HS-27A (cell line): ENCODE data around the gene DRAM1.

ENCODE experiments used
- DNase-seq: peaks from one replicate; pipeline ENCODE4 v3.0.0-alpha.2; 2012; ENCODE audit warnings: low read depth, missing footprints

DRAM1 gene

DNA sequence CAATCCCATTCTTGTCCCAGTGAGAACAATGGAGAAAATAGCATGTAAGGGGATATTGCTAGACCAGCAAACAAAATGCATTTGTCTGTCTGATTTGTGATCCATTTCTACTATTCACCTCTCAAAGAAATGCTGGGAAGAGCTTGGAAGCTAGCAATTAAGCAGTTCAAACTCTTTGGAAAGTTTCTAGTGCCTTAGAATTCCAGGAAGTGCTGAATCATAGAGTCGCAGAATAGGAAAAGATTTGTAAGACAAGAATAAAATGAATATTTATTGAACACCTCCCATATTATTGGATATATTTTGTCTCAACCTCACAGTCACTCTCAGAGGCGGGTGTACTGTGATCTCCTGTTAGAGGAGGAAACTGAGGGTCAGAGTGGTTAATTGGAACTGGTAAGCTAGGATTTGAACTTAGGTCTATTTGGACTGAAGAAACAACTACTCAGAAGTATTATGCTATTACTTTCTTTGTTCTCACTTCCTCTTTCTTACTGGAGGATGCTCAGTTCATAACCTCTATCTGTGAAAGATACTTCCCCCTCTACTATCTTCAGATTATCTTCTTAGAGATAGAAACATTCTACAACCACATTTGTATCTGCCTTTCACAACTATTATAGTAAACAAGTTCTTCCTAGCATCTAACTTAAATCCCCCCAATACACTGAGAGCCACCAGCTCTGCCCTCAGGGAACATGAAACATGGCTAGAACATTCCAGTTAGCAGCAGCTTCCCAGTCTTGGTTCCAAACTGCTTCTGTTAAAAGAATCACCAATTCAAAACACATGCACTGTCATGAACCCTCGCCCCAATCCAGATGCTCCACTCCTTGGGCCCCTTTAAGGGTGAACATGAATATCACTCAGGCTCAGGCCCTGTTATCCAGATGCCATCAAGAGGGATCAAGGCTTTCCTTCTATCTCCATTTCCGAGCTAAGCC is 64.2 kb downstream of the DRAM1 start:
- no peak for DNase-seq

- DNase-seq, result no peak
These were observed 64.8 kb downstream of the DRAM1 start for GRCh38 chr12:101942250-101942605.

GRCh38 chr12:101945369-101946232 is 68.2 kb downstream of the DRAM1 start:
- no peak for DNase-seq

- no peak for DNase-seq
These were observed 68.8 kb downstream of the DRAM1 start for GRCh38 chr12:101946233-101946611.

DNA sequence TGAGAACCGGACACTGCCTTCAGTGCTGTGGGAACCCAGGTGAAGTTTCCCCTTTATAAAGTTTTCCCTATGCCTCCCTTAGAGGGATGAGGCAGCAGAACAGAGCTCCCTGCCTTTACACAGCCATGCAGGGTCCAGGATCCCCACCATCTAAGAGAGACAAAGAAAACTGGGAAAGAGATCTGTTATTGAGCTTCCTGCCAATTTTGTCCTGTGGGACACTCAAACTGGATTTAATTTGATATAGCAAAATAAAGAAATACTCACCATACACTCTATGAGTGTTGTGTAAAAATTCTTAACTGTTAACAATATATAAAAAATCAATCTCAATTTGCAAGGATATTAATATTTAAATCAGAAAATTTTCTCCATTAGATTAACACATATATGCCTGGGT is 69.9 kb downstream of the DRAM1 start:
- DNase-seq, result no peak

DNA sequence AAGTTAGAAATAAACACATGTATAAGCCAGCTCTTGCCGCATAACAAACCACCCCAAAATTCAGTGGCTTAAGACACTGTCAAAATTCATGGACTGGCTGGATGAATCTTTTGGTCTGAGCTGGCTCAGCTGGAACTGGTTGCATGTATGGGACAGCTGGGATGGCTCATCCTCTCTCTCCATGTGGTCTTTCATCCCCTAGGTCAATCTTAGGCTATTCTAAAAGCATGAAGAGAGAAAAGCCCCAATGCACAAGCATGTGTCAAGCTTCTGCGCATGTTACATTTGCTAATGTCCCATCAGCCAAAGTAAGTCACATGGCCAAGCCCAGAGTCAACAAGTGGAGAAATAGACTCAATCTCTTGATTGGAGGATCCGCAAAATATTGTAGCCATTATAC is 71.0 kb downstream of the DRAM1 start:
- no peak for DNase-seq

DNA sequence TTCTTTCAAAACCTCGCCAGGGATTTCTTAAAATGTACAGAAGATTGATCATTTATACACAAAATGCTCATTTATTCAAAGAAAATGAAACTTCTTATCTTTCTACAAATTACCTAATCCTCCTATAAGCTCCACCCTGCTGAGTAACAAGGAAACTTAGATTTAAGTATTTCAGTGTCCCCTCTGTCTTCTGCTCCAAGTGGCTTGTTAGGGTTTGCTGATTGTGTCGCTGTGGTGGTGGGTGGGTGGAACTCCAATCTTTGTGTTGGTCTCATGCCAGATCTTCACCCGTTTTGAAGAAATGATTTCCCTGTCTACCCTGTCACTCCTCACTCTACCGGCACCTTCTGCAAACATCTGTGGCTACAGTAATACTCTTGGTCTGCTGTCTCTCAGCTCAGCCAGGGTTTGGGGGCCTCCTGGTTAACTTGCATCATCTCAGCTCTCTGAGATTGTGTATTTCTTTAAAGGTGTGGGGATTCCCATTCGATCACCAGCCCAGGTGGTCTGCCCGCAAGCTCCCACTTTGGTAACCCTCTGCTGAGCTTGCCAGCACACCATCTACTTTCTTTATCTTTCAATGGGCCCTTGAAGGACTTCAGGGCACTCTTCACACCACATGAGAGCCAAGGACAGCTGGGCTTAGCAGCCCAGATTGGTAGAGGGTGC is 73.8 kb downstream of the DRAM1 start:
- DNase-seq, result no peak

DNA sequence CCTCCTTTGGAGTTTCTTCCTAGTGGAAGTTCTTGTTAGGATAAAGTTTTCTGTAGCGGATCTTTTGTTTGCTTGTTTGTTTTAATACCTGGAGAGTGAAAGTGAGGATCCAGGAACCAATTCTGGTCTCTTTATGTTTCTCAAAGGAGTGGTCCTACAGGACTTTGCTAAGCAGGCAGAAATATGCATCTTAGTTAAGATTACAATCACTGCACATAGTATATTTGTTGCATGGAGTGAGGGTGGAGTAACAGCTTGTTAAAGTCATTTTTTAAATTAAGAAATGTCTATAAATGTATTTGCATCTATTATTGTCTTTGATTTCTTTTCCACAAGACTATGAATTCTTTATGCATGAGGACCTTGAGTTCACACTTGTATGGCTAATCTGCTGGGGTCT is 76.7 kb downstream of the DRAM1 start:
- DNase-seq, result no peak

DNA sequence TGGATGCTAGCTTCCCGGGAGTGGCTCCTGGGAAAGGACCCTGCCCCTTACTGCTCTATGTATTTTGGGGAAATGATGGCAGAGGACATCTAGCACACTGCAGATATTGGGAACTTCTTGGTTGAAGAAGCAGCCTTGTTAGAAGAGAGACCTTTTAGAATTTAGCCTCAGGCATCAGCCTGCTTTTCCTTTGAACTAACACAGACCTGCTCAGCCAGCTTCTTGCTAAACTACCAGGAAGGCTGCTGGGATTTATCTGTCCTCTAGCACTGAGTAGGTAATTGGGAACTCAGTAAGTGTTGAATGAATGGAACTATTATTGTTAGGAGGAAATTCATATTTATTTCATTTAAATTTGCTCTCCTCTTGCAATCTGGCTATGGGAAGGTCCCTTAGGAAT is 77.3 kb downstream of the DRAM1 start:
- no peak for DNase-seq

- DNase-seq, result no peak
These were observed 80.0 kb downstream of the DRAM1 start for GRCh38 chr12:101957252-101957959.

DNA sequence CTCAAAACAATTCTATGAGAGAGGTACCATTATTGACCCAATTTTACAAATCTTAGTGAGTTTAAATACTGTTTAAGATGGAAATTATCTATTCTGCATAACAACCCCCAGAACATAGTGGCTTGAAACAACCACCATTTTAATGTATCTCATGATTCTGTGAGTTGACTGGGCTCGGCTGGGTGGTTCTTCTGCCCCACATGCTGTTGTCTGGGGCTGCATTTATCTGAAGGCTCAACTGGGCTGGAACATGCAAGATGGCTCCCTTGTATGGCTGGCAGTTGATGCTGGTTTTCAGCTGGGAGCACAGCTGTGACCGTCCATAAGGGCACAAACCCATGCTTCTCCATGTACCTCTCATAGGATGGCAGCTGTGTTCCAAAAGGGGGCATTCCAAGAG is 82.2 kb downstream of the DRAM1 start:
- DNase-seq, result no peak

GRCh38 chr12:101962486-101962885 is 85.1 kb downstream of the DRAM1 start:
- DNase-seq, result no peak

- DNase-seq, result no peak
These were observed 86.3 kb downstream of the DRAM1 start for GRCh38 chr12:101963697-101964096.

DNA sequence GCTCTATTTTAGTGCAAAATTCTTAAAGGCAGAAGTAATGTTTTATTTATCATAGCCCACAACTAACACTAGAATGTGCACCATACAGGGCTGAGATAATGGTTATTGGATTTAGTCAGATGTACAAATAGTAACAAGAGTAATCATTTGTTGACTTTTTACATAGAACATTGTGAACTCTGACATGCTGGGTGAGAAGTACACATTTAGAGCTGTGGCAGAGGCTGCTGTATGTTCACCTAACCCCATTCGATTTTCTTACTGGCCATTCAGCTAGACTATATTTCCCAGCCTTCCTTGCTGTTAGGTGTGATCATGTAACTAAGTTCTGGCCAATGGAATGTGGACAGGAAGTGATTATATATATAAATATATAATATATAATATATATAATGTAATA is 89.1 kb downstream of the DRAM1 start:
- DNase-seq, result no peak

- DNase-seq, result no peak
These were observed 90.1 kb downstream of the DRAM1 start for GRCh38 chr12:101967506-101967905.

GRCh38 chr12:101968770-101969169 is 91.4 kb downstream of the DRAM1 start:
- no peak for DNase-seq
